GM18505 (cell line): Measurements from ENCODE around the gene MAGEA8.
"Not testable (repeated sequence)": the region's sequence is repeated elsewhere in the genome, so short reads cannot be mapped to it uniquely, and the experiment has no call there.

ENCODE experiments used
- ATAC-seq: cut with Tn5 transposase; IDR thresholded peaks from one replicate; pipeline ENCODE4 v1.9.1; 2021; ENCODE audit not compliant: unreplicated experiment
- POLR2A ChIP-seq: IDR thresholded peaks from 4 replicates; pipeline ENCODE4 v1.6.1; 2011; ENCODE audit warnings: borderline replicate concordance; ENCODE audit not compliant: insufficient read depth, insufficient read length; ENCODE audit errors: extremely low read depth

MAGEA8 gene

GRCh38 chrX:149881081-149881711 is at the start of gene MAGEA8:
MAGEA8 (plus strand) TSS chrX:149881183; CDS start chrX:149884273, 3,090 bp downstream.
- no peak for TF ChIP-seq POLR2A
- ATAC-seq, result no peak

GRCh38 chrX:149831473-149831872 is 49.5 kb upstream of the MAGEA8 start:
- no peak for ATAC-seq
- no peak for TF ChIP-seq POLR2A

- ATAC-seq, result not testable (repeated sequence)
Observed at GRCh38 chrX:149836728-149837127, 44.3 kb upstream of the MAGEA8 start.

- no peak for ATAC-seq
- no peak for TF ChIP-seq POLR2A
Observed at GRCh38 chrX:149837167-149837566, 43.8 kb upstream of the MAGEA8 start.

GRCh38 chrX:149837639-149838038 is 43.3 kb upstream of the MAGEA8 start:
- no peak for ATAC-seq
- no peak for TF ChIP-seq POLR2A

GRCh38 chrX:149841929-149842328 is 39.1 kb upstream of the MAGEA8 start:
- no peak for TF ChIP-seq POLR2A
- no peak for ATAC-seq

- no peak for TF ChIP-seq POLR2A
- ATAC-seq, result no peak
Observed at GRCh38 chrX:149845385-149845784, 35.6 kb upstream of the MAGEA8 start.

- no peak for TF ChIP-seq POLR2A
- ATAC-seq, result no peak
Observed at GRCh38 chrX:149846789-149847188, 34.2 kb upstream of the MAGEA8 start.

- no peak for TF ChIP-seq POLR2A
- no peak for ATAC-seq
Observed at GRCh38 chrX:149848855-149849254, 32.1 kb upstream of the MAGEA8 start.

GRCh38 chrX:149849787-149850186 is 31.2 kb upstream of the MAGEA8 start:
- TF ChIP-seq POLR2A, result no peak
- no peak for ATAC-seq

GRCh38 chrX:149851864-149852263 is 29.1 kb upstream of the MAGEA8 start:
- TF ChIP-seq POLR2A, result no peak
- no peak for ATAC-seq

- ATAC-seq, result no peak
- no peak for TF ChIP-seq POLR2A
Observed at GRCh38 chrX:149853925-149854324, 27.1 kb upstream of the MAGEA8 start.

- ATAC-seq, result no peak
- no peak for TF ChIP-seq POLR2A
Observed at GRCh38 chrX:149858592-149858991, 22.4 kb upstream of the MAGEA8 start.

GRCh38 chrX:149860445-149860844 is 20.5 kb upstream of the MAGEA8 start:
- TF ChIP-seq POLR2A, result no peak
- no peak for ATAC-seq

- ATAC-seq, result no peak
- no peak for TF ChIP-seq POLR2A
Observed at GRCh38 chrX:149865390-149865789, 15.6 kb upstream of the MAGEA8 start.
